Osteoblast (primary cell): Measurements from ENCODE around the gene CEND1. TPM values are rescaled to one million over a fixed set of nuclear protein-coding genes. Genes with fewer than 3 reads are reported as not detected.

ENCODE experiments used
- DNase-seq: peaks from one replicate; pipeline ENCODE4 v3.0.0; 2011; ENCODE audit warnings: low spot score, mixed read lengths; ENCODE audit not compliant: insufficient read length; ENCODE audit errors: missing footprints
- H2AFZ ChIP-seq: 2 replicates; pipeline ENCODE4 v1.6.0; 2011; ENCODE audit warnings: mild to moderate bottlenecking, low read length
- H3K27ac ChIP-seq: 2 replicates; pipeline ENCODE4 v1.5.1; 2011; ENCODE audit warnings: mild to moderate bottlenecking, low read depth, low read length, moderate library complexity
- H3K27me3 ChIP-seq: 2 replicates; pipeline ENCODE4 v1.6.0; 2012; ENCODE audit warnings: mild to moderate bottlenecking, control low read depth, inconsistent platforms, low read length, moderate library complexity; ENCODE audit not compliant: insufficient read depth
- H3K36me3 ChIP-seq: 2 replicates; pipeline ENCODE4 v1.5.1; 2011; ENCODE audit warnings: mild to moderate bottlenecking, low read length, control low read depth, moderate library complexity; ENCODE audit not compliant: insufficient read depth
- H3K4me1 ChIP-seq: 2 replicates; pipeline ENCODE4 v1.5.1; 2011; ENCODE audit warnings: mild to moderate bottlenecking, low read length, control low read depth, moderate library complexity; ENCODE audit not compliant: insufficient read depth
- H3K4me2 ChIP-seq: 2 replicates; pipeline ENCODE4 v1.6.0; 2011; ENCODE audit warnings: mild to moderate bottlenecking, low read length; ENCODE audit not compliant: insufficient read depth
- H3K4me3 ChIP-seq: fragments of 200-600 bp; sonication (generic); 3 replicates; pipeline ENCODE4 v1.5.1; 2012; ENCODE audit warnings: mild to moderate bottlenecking, low read length, inconsistent platforms; ENCODE audit not compliant: insufficient read depth
- H3K79me2 ChIP-seq: 2 replicates; pipeline ENCODE4 v1.6.0; 2012; ENCODE audit warnings: mild to moderate bottlenecking, low read length, control low read depth, inconsistent platforms; ENCODE audit not compliant: insufficient read depth
- H3K9me3 ChIP-seq: 2 replicates; pipeline ENCODE4 v1.5.1; 2011; ENCODE audit warnings: low read depth, low read length, control low read depth
- H4K20me1 ChIP-seq: 2 replicates; pipeline ENCODE4 v1.6.0; 2012; ENCODE audit warnings: mild to moderate bottlenecking, low read length, control low read depth; ENCODE audit not compliant: insufficient read depth
- CTCF ChIP-seq: IDR thresholded peaks from 2 replicates; pipeline ENCODE4 v1.5.1; 2011; ENCODE audit warnings: mild to moderate bottlenecking, low read depth, low read length, moderate library complexity; ENCODE audit errors: extremely low read depth
- total RNA-seq: library from RNA; depleted of rRNA; stranded (reverse); fragments of >200 nt; gene quantifications from 2 replicates; pipeline ENCODE4 v1.2.3, GENCODE V29; 2012

The CEND1 gene
- total RNA-seq, 1 donor = not detected

GRCh38 chr11:808427-809286 is 18.8 kb upstream of the CEND1 start:
- Histone ChIP-seq H3K79me2 (peaks cover 43% of the 10 kb centered on the region), H3K9me3 (no peaks in the 10 kb centered on the region), H3K4me2 (peak overlapping the region; percentile 98), H3K4me1 (peaks cover 36% of the 10 kb centered on the region), H3K4me3 (peak overlapping the region; percentile 82), H3K27ac (peak overlapping the region; percentile 99), H3K36me3 (peaks cover 27% of the 10 kb centered on the region), H2AFZ (peak overlapping the region; percentile 97), H3K27me3 (no peaks in the 10 kb centered on the region), H4K20me1 (peaks cover 30% of the 10 kb centered on the region)
- DNase-seq = peak; percentile 94
- no peak for TF ChIP-seq CTCF

- TF ChIP-seq CTCF = no peak
- H3K79me2 ChIP-seq = peaks cover 22% of the 10 kb centered on the region
- no peaks in the 10 kb centered on the region for H3K27me3 ChIP-seq
- no peaks in the 10 kb centered on the region for H3K9me3 ChIP-seq
- peaks cover 21% of the 10 kb centered on the region for H3K36me3 ChIP-seq
- no peak for DNase-seq
- H2AFZ ChIP-seq = peak overlapping the region; percentile 31
- peak overlapping the region; percentile 87 for H3K4me2 ChIP-seq
- H3K27ac ChIP-seq = no peak overlapping the region
- H4K20me1 ChIP-seq = no peaks in the 10 kb centered on the region
- H3K4me3 ChIP-seq = peak overlapping the region; percentile 74
- peaks cover 23% of the 10 kb centered on the region for H3K4me1 ChIP-seq
These were observed 14.7 kb upstream of the CEND1 start for GRCh38 chr11:804599-804964.

- Histone ChIP-seq H3K4me3 (peak overlapping the region; percentile 74), H3K27ac (no peak overlapping the region), H2AFZ (peak overlapping the region; percentile 31)
These were observed 14.1 kb upstream of the CEND1 start for GRCh38 chr11:803770-804598.

More at GRCh38 chr11:803770-804598, 14.1 kb upstream of the CEND1 start:
- H3K79me2 ChIP-seq = peaks cover 22% of the 10 kb centered on the region
- H3K36me3 ChIP-seq = peaks cover 23% of the 10 kb centered on the region
- H3K27me3 ChIP-seq = no peaks in the 10 kb centered on the region
- H3K4me2 ChIP-seq = peak overlapping the region; percentile 87
- peaks cover 23% of the 10 kb centered on the region for H3K4me1 ChIP-seq
- H4K20me1 ChIP-seq = no peaks in the 10 kb centered on the region
- peak; percentile 97 for DNase-seq
- no peaks in the 10 kb centered on the region for H3K9me3 ChIP-seq
- TF ChIP-seq CTCF = no peak
